PC-3 (cell line): Measurements from ENCODE around the gene SULT2B1.

Experiments used
- EZH2 ChIP-seq: fragments of 300-600 bp; sonication (generic); IDR thresholded peaks from one replicate; pipeline ENCODE4 v1.6.1; 2017; ENCODE audit warnings: antibody characterized with exemption, mild to moderate bottlenecking, low read length; ENCODE audit not compliant: unreplicated experiment
- TF ChIP-seq, protein P1 (sequence below): fragments of 300-600 bp; sonication (generic); conservative IDR thresholded peaks from 2 replicates; pipeline ENCODE4 v1.5.1; 2017; ENCODE audit warnings: antibody characterized with exemption, low read depth, mild to moderate bottlenecking, low read length

DNA sequence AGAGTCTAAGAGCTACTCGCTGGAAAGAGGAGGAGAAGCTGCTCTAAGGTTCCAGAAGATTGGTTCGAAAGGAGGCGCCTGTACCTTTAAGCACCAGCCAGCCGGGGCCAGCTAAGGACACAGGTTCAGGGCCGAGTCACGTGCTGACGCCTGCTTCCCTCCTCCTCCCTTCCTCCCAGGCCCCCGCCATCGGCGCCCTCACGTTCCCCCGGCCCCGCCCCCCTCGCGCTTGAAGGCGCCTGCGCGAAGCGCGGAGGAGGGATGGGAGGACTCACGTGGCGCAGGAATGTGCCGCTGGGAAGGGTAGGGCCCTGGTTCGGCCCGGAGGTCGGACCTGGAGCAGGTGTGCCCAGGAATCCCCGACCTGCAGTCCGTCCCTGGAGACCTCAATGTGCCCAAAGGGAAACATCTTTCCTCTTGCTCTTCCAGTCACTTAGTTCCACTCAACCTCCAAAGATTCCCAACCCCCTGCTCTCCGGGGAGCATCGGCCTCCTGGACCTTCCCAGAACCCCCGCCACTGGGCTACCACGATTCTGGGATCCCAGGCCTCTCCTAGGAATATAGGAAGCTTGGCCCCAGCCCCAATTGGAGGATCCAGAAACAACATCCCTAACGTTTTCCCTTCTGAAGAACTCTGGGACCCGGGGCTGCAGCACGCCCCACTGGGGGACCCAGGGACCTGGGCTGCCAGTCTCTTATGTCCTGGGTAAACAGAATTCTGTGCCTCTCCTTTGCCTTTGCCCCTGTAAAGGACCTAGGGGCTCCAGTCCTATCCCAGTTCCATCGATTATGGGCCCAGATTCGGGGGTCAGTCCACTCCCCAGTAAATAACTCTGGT lies 82.7 kb downstream of the SULT2B1 start:
- TF ChIP-seq, protein P1, sequence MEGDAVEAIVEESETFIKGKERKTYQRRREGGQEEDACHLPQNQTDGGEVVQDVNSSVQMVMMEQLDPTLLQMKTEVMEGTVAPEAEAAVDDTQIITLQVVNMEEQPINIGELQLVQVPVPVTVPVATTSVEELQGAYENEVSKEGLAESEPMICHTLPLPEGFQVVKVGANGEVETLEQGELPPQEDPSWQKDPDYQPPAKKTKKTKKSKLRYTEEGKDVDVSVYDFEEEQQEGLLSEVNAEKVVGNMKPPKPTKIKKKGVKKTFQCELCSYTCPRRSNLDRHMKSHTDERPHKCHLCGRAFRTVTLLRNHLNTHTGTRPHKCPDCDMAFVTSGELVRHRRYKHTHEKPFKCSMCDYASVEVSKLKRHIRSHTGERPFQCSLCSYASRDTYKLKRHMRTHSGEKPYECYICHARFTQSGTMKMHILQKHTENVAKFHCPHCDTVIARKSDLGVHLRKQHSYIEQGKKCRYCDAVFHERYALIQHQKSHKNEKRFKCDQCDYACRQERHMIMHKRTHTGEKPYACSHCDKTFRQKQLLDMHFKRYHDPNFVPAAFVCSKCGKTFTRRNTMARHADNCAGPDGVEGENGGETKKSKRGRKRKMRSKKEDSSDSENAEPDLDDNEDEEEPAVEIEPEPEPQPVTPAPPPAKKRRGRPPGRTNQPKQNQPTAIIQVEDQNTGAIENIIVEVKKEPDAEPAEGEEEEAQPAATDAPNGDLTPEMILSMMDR = no peak
- TF ChIP-seq EZH2 = no peak
